Skin epidermis (tissue), 12 donors: ENCODE measurements around the gene ARHGEF16.
A peak's percentile ranks its signal among the peaks of the same experiment; 100 is the strongest.

Experiments used
- H3K27ac ChIP-seq, 21 experiments: fragments of 200-600 bp; sonication (generic) in 11 of 21; one replicate each; pipeline ENCODE4 v1.5.0; 2020; ENCODE audit warnings: mild to moderate bottlenecking in 3 of 21, inconsistent platforms in 2 of 21, moderate library complexity in 2 of 21
- H3K4me3 ChIP-seq, 7 experiments: fragments of 200-600 bp; sonication (generic) in 2 of 7; one replicate each; pipeline ENCODE4 v1.5.0; 2020; ENCODE audit warnings: inconsistent platforms in 2 of 7, mild to moderate bottlenecking in 2 of 7, moderate library complexity in 1 of 7

Gene ARHGEF16

GRCh38 chr1:3494321-3495308 lies 40.1 kb downstream of the ARHGEF16 start:
- H3K4me3 ChIP-seq, result no peak overlapping the region
- H3K27ac ChIP-seq, result no peak overlapping the region

GRCh38 chr1:3495776-3496745 lies 41.6 kb downstream of the ARHGEF16 start:
- no peak overlapping the region for H3K27ac ChIP-seq
- H3K4me3 ChIP-seq, result no peak overlapping the region

- H3K4me3 ChIP-seq, result no peak overlapping the region
- no peak overlapping the region for H3K27ac ChIP-seq
Observed at GRCh38 chr1:3496916-3497315, 42.5 kb downstream of the ARHGEF16 start.

GRCh38 chr1:3497521-3497920 lies 43.1 kb downstream of the ARHGEF16 start:
- no peak overlapping the region for H3K4me3 ChIP-seq
- H3K27ac ChIP-seq, result no peak overlapping the region

GRCh38 chr1:3498246-3498930 lies 43.9 kb downstream of the ARHGEF16 start:
- Histone ChIP-seq H3K4me3 (no peak overlapping the region), H3K27ac (no peak overlapping the region)

- Histone ChIP-seq H3K4me3 (no peak overlapping the region), H3K27ac (no peak overlapping the region)
Observed at GRCh38 chr1:3498986-3499385, 44.5 kb downstream of the ARHGEF16 start.

- Histone ChIP-seq H3K27ac (no peak overlapping the region), H3K4me3 (no peak overlapping the region)
Observed at GRCh38 chr1:3499611-3500010, 45.1 kb downstream of the ARHGEF16 start.

GRCh38 chr1:3500265-3500835 lies 45.9 kb downstream of the ARHGEF16 start:
- Histone ChIP-seq H3K27ac (no peak overlapping the region), H3K4me3 (no peak overlapping the region)

- no peak overlapping the region for H3K27ac ChIP-seq
- H3K4me3 ChIP-seq, result no peak overlapping the region
Observed at GRCh38 chr1:3501437-3501836, 47.0 kb downstream of the ARHGEF16 start.

- H3K4me3 ChIP-seq, result no peak overlapping the region
- H3K27ac ChIP-seq, result peak overlapping the region in 7 of 21 experiments; percentile 10 to 80 (median 70)
Observed at GRCh38 chr1:3501856-3502640, 47.6 kb downstream of the ARHGEF16 start.

GRCh38 chr1:3502641-3503524 lies 48.4 kb downstream of the ARHGEF16 start:
- H3K27ac ChIP-seq, result peak overlapping the region in 9 of 21 experiments; percentile 10 to 81 (median 77)
- no peak overlapping the region for H3K4me3 ChIP-seq

- H3K27ac ChIP-seq, result peak overlapping the region in 14 of 21 experiments; percentile 31 to 81 (median 74)
- no peak overlapping the region for H3K4me3 ChIP-seq
Observed at GRCh38 chr1:3503525-3503886, 49.0 kb downstream of the ARHGEF16 start.

- H3K4me3 ChIP-seq, result no peak overlapping the region
Observed at GRCh38 chr1:3504151-3504821, 49.8 kb downstream of the ARHGEF16 start.

GRCh38 chr1:3504822-3505153 lies 50.3 kb downstream of the ARHGEF16 start:
- H3K4me3 ChIP-seq, result no peak overlapping the region
- peak overlapping the region in 17 of 21 experiments; percentile 31 to 81 (median 65) for H3K27ac ChIP-seq

More at GRCh38 chr1:3504151-3504821, 49.8 kb downstream of the ARHGEF16 start:
- H3K27ac ChIP-seq, result peak overlapping the region in 17 of 21 experiments; percentile 31 to 81 (median 72)

GRCh38 chr1:3505161-3505560 lies 50.7 kb downstream of the ARHGEF16 start:
- peak overlapping the region in 13 of 21 experiments; percentile 31 to 81 (median 77) for H3K27ac ChIP-seq
- no peak overlapping the region for H3K4me3 ChIP-seq

- peak overlapping the region in 6 of 21 experiments; percentile 11 to 79 (median 48) for H3K27ac ChIP-seq
Observed at GRCh38 chr1:3506041-3506440, 51.6 kb downstream of the ARHGEF16 start.

GRCh38 chr1:3506943-3507342 lies 52.5 kb downstream of the ARHGEF16 start:
- Histone ChIP-seq H3K27ac (peak overlapping the region in 1 of 21 experiments; percentile 79), H3K4me3 (no peak overlapping the region)

More at GRCh38 chr1:3506041-3506440, 51.6 kb downstream of the ARHGEF16 start:
- no peak overlapping the region for H3K4me3 ChIP-seq
